ENCODE results near the gene CACNA1B.

The CACNA1B gene

GRCh38 chr9:138040446-138041430 lies 163.2 kb downstream of the CACNA1B start:
- no peak for DNase-seq (ENCODE audit: low read depth)

- no peak for DNase-seq (ENCODE audit: low read depth)
These were observed 164.6 kb downstream of the CACNA1B start for GRCh38 chr9:138042146-138042545.

GRCh38 chr9:138042640-138043039 lies 165.1 kb downstream of the CACNA1B start:
- no peak for DNase-seq (ENCODE audit: low read depth)

GRCh38 chr9:138043061-138043410 lies 165.5 kb downstream of the CACNA1B start:
- no peak for DNase-seq (ENCODE audit: low read depth)

GRCh38 chr9:138043411-138044345 lies 166.1 kb downstream of the CACNA1B start:
- no peak for DNase-seq (ENCODE audit: low read depth)

GRCh38 chr9:138044485-138045383 lies 167.2 kb downstream of the CACNA1B start:
- no peak for DNase-seq (ENCODE audit: low read depth)

- no peak for DNase-seq (ENCODE audit: low read depth)
These were observed 168.2 kb downstream of the CACNA1B start for GRCh38 chr9:138045541-138046490.

GRCh38 chr9:138046641-138047301 lies 169.2 kb downstream of the CACNA1B start:
- no peak for DNase-seq (ENCODE audit: low read depth)

- DNase-seq (ENCODE audit: low read depth) = no peak
These were observed 170.0 kb downstream of the CACNA1B start for GRCh38 chr9:138047469-138048040.

GRCh38 chr9:138048184-138048583 lies 170.6 kb downstream of the CACNA1B start:
- DNase-seq (ENCODE audit: low read depth) = no peak

- no peak for DNase-seq (ENCODE audit: low read depth)
These were observed 171.7 kb downstream of the CACNA1B start for GRCh38 chr9:138049085-138049778.

- DNase-seq (ENCODE audit: low read depth) = no peak
These were observed 172.3 kb downstream of the CACNA1B start for GRCh38 chr9:138049779-138050471.

- no peak for DNase-seq (ENCODE audit: low read depth)
These were observed 173.1 kb downstream of the CACNA1B start for GRCh38 chr9:138050472-138051330.

GRCh38 chr9:138051586-138052321 lies 174.2 kb downstream of the CACNA1B start:
- DNase-seq (ENCODE audit: low read depth) = no peak

GRCh38 chr9:138052322-138052615 lies 174.7 kb downstream of the CACNA1B start:
- no peak for DNase-seq (ENCODE audit: low read depth)

GRCh38 chr9:138052635-138053320 lies 175.2 kb downstream of the CACNA1B start:
- DNase-seq (ENCODE audit: low read depth) = no peak

Data from activated T-helper 9 cell treated with anti-CD3 and anti-CD28 coated beads, Interleukin-2, amount 50 U/mL, for 16 hours (primary cell).